ENCODE measurements around the gene DIO1.

The DIO1 gene

DNA sequence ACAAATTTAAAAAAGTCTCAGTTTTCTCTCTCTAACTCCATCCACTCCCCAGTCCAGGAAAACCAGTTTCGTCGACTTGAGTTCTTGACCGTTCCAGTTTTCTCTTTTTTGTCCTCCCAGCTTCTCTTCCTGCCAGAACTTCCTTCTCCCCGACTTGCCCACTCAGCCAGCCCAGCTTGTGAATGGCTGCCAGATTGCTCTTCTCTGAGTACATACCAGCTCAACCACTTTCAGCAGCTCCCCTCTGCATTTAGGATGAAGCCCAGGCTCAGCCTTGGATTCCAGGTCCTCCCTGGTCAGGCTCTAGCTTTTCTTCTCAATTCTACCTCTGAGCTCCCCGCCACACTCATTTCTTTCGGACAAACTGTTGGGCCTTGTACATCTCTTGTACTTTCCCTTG, 1.4 kb downstream of the DIO1 start:
- DNase-seq = no peak

- DNase-seq = no peak
Measured at GRCh38 chr1:53896635-53897229, 2.7 kb downstream of the DIO1 start.

- no peak for DNase-seq
Measured at GRCh38 chr1:53899206-53899628, 5.2 kb downstream of the DIO1 start.

GRCh38 chr1:53899708-53900107, 5.7 kb downstream of the DIO1 start:
- DNase-seq = no peak

- no peak for DNase-seq
Measured at GRCh38 chr1:53902235-53903138, 8.5 kb downstream of the DIO1 start.

- no peak for DNase-seq
Measured at GRCh38 chr1:53905509-53905908, 11.5 kb downstream of the DIO1 start.

- no peak for DNase-seq
Measured at GRCh38 chr1:53906121-53906520, 12.1 kb downstream of the DIO1 start.

- DNase-seq = no peak
Measured at GRCh38 chr1:53909946-53910345, 16.0 kb downstream of the DIO1 start.

- DNase-seq = no peak
Measured at GRCh38 chr1:53911442-53911841, 17.5 kb downstream of the DIO1 start.

- no peak for DNase-seq
Measured at GRCh38 chr1:53913352-53914033, 19.5 kb downstream of the DIO1 start.

- DNase-seq = no peak
Measured at GRCh38 chr1:53918343-53918742, 24.4 kb downstream of the DIO1 start.

GRCh38 chr1:53919675-53920066, 25.7 kb downstream of the DIO1 start:
- no peak for DNase-seq

DNA sequence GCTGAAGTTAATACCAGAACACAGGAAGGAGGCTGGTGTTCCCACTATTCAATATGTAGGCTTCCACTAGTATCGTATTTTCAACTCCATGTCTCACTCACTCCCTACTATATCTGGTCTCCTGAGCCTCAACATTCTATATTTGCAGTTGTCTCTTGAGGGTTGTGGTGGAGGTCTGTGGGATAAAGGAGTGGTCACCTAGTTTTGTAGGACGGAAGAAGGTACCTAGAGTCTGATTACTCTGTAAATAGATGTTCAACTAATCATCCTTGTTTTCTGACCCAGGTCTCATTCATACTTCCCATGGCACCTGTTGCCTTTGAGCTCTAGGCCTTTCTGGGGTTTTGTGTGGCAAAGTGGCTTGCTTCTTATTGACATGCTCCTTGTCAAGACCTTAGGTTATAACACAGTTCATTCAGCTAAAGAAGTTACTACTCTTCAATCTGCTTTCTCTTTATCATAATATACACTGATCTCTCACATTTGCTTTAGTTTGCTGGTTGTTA, 33.4 kb downstream of the DIO1 start:
- no peak for DNase-seq

DNA sequence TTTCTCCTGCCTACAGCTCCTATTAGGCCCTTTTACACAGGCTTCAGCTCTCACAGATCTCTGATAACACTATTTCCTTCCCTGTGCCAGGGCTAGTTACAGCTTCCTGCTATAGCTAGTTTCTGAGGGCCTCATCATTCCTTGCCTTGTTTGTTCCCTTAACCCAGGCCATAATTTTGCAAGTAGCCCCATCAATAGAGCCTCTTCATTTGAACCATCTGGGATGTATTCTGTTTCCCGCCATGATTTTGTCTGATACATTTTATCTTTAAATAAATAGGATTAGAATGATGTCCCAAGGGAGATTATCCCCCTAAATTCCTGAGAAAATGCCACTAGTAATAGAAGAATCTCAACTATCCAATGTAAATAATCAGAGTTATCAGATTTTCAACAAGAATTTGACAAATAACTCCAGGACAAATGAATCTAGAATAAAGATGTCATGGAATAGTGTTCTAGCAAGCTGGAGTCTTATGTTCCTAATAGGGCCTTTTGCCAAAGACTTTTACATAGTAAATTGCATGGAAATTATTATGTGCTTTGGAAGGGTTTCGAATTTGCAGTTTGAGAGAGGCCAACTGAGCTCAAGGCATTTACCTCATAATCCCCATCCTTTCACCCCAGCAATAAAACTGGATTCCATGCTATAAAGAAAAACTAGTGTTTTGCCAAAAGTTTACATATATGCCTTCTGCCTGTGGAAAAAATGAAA, 35.4 kb downstream of the DIO1 start:
- DNase-seq = no peak

DNA sequence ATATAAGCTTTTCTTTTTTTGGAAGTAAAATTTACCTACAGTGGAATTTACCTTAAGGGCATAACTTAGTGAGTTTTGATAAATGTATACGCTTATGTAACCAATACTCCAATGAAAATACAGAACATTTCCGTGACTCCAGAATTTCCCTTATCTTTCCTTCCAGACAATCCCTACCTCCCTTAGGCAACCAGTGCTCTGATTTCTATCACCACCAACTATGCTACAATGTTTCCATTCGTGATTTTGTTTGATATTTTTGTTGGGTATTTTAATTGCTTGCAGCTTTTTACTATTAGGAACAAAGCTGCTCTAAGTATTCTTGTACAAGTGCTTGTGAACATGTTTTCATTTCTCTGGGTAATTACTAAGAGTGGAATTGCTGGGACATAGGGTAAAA, 36.9 kb downstream of the DIO1 start:
- no peak for DNase-seq

GRCh38 chr1:53931523-53931922, 37.5 kb downstream of the DIO1 start:
- no peak for DNase-seq

DNA sequence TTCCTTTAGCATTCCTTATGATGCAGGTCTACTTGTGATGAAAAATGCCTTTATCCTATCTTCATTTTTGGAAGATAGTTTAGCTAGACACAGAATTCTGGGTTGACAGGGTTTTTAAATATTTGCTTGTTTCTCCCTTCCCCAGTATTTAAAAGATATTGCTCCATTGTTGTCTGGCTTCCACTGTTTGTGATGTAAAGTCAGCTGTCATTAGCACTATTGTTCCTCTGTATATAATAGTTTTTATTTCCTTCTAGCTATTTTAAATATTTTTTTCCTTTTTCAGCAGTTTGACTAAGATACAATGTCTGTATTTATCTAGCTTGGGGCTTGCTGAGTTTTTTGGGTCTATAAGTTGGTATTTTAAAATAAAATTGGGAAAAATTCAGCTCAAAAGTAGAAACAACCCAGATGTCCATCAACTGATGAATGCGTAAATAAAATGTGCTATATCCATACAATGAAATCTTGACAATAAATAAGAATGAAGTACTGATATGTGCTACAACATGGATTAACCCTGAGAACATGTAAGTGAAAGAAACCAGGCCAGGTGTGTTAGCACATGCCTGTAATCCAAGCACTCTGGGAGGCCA, 40.3 kb downstream of the DIO1 start:
- no peak for DNase-seq

DNA sequence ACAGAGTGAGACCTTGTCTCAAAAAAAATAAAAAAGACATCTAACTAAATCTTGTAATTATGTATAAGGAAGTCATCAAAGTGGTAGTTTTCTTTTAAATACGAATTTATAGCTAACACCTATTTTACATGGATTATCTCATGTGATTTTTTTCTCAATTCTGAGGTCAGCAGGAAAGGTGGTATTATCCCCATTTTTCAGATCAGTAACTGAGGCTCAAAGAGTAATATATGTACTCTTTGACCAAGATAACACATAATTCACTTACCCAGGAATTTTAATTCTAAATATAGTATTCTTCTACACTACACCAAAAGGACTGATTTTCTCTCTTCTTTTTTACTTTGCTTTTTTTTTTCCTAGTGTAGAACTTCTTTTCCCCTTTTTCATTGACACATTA, 42.4 kb downstream of the DIO1 start:
- DNase-seq = no peak

GRCh38 chr1:53938136-53938830, 44.3 kb downstream of the DIO1 start:
- no peak for DNase-seq

DNA sequence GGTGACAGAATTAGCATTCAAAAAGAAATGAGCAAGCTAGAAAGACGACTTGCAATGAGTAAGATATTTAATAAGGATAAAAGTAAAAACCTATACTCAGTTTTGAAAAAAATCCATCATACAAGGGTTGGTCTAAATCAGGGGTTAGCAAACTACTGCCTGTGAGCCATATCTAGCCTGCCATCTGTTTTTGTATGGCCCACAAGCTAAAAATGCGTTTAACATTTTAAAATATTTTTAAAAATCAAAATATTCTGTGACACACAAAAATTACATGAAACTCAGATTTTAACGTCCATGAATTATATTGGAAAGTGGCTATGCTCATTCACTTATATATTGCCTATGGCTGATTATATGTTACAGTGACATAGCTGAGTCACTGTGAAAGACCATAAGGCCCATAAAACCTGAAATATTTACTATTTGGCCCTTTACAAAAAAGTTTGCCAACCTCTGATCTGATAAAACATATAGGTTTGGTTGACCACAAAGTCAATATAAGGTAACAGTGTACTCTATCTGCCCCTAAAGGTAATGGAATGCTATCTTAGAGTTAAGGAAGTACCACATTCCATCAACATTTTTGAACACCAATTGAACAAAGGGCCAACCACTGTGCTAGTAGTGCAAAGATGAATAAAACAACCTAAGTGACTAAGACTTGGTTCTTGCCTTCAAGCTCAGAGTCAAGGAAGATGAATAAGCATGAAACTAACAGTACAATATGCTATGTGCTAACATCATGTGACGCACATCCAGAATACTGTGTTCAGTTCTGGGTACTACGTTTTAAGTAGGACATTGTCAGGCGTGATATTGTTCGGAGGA, 48.4 kb downstream of the DIO1 start:
- no peak for DNase-seq

DNA sequence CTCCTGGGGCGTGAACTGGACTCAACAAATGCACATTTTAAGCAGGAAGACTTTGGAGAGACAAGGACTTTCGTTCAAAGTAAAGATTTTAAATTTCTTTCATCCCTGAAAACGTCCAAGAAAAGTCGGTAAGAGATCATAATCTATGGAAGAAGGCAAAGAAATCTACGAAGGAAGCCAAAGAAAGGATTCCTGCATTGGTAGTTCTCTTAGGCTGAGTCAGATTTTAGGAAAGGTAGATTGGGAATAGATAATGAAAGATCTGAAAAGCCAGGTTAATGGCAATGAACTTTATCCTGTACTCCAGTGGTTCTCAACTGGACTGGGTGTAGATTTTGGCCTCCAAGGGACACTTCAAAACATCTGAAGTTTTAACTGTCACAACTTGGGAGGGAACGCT, 49.1 kb downstream of the DIO1 start:
- DNase-seq = no peak
